GM19025 (cell line): ENCODE results near the gene STAT4.

ENCODE experiments used
- ATAC-seq: cut with Tn5 transposase; IDR thresholded peaks from one replicate; pipeline ENCODE4 v1.9.1; 2021; ENCODE audit warnings: mild to moderate bottlenecking, low read depth, moderate library complexity; ENCODE audit not compliant: unreplicated experiment

Gene STAT4

GRCh38 chr2:191100216-191100615 is 50.6 kb downstream of the STAT4 start:
- no peak for ATAC-seq

DNA sequence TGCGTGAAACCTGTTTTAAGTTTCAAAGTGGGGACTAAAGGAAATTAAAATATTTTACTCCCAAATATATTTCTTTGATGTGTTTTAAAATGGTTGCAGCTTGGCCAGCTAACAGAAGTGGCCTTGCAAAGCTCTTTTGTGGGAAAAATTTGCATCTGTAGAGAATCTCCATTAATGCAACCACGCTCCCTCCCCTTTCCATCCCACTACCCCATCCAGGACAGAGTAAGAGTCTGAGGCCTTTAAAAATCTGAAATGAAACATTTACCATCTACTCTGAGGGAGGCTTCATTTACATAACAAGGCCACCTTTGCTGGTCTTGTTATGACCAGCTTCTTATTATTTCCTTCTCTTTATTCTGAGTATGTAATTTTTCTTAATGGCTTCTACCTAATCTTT is 63.5 kb downstream of the STAT4 start:
- no peak for ATAC-seq

- no peak for ATAC-seq
These were observed 64.1 kb downstream of the STAT4 start for GRCh38 chr2:191086706-191087105.

DNA sequence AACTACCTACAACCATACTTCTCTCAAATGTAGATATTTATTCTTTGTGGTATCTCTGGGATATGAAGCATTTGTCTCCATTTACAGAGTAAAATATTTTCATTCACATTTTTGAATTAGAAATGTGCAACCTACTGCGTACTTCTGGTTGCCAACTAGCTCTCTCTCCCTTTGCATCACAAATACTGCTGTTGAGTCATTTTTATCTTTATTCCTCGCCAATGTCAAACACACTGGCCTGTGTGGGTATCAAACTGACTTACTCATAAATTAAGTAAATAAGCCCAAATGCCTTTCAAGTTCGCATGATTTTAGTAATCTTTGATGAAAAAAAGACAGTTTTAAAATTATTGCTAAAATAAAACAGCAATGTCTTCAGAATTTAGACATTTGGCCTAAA is 67.3 kb downstream of the STAT4 start:
- ATAC-seq: no peak

DNA sequence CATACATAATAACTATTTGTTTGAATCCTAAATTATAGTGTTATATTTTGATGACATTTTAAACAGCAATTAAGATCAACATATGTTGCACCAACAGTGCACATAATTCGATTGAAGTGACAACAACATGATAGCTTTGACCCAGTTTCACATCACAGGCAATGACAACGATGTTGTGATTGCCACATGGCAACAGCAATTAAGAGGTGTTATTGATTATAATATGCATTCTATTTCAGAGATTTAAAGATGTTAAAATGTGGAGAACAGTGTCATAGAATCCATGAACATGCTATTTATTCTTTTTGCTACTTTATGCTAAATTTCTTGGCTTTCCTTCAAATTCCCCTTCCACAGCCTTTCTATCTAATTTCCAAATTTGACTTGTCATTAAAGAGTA is 68.5 kb downstream of the STAT4 start:
- ATAC-seq: no peak

DNA sequence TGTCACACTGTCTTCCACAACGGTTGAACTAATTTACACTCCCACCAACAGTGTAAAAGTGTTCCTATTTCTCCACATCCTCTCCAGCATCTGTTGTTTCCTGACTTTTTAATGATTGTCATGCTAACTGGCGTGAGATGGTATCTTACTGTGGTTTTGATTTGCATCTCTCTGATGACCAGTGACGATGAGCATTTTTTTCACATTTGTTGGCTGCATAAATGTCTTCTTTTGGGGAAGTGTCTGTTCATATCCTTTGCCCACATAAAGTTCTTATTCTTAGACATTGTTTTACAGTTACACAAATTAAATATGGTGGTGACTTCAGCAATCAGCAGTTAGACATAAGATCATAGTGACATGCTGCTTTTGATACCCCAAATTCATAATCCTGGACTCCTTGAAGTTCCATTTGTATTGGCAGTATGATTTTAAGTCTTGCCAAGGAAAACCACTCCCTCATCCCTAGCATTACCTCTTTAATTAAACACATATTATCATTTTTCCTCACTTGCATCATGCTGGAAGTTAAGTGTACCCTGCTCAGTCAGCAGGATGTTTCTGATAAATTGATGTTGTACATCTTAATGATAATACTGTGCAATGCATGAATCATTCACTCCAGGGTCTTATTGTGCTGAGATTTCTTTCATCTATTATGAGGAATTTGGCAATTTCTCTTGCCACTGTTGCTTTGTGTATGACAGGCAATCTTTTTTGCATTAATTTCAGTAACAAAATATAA is 69.2 kb downstream of the STAT4 start:
- ATAC-seq: no peak

DNA sequence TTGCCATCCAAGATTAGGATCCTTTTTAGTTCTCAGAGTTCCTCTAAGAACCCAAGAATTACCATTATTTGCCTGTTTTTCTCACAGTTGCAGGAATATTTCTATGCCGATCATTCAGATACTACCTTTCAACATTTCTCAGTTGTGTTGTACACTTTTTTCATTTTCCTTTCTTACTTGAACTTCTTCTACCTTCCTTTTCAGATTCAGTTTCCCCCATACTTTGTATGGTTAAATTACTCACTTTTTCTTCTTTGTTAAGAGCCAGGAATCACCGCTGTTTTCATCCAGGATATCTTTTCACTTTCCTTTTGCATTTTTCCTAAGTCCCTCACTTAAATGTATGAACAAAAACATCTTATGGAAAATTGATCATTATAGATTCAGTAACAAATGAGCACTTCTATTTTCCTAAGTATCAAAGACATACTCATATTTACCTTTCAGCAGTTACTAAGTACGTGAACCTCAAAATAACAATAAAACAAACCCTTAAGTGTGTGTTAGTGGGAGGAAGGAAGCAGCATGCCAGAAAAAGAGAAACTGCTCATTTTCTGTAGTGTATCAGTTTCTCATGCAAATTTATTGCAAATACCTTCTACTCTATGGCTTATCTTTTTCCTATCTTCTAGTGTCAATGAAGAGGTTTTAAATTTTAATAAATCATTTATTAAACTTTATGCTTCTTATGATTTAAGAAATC is 72.5 kb downstream of the STAT4 start:
- ATAC-seq: no peak

- ATAC-seq: no peak
These were observed 80.5 kb downstream of the STAT4 start for GRCh38 chr2:191070276-191070675.

GRCh38 chr2:191069606-191070005 is 81.2 kb downstream of the STAT4 start:
- no peak for ATAC-seq

GRCh38 chr2:191066919-191067233 is 83.9 kb downstream of the STAT4 start:
- ATAC-seq: no peak

DNA sequence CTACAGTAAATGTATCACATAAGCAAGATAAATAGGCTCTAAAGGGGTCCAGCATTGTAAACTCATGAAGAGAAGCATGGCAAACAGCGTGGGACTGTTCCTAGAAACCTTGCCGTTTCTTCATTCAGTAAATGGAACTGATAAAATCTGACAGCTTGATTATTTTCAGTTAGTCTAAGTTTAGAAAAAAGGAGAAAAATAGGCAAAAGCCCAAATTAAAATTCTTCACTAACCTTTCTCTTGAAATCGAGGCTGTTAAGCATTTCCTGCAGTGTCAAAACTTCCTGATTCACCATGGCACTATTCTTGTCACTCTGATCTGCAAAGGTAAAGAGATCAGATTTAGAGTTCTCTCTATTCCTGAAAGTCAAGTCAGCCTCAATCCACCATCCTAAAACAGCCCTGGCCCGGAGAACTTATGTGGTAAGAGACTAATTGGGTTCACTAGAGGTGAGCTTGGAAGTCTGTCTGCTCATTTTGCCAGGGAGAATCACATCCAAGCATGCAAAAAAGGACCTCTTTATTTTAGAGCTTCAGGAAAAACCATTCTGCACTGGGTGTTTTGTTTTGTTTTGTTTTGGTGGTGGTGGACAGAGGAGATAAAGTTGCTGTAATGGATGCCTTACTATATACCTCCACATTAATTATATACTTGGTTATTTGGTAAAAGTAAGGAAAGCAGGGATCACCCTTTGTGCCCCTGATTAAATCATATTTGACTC is 84.4 kb downstream of the STAT4 start:
- no peak for ATAC-seq

- ATAC-seq: no peak
These were observed 85.0 kb downstream of the STAT4 start for GRCh38 chr2:191065785-191066184.

GRCh38 chr2:191064590-191064989 is 86.2 kb downstream of the STAT4 start:
- no peak for ATAC-seq

GRCh38 chr2:191063584-191063983 is 87.2 kb downstream of the STAT4 start:
- ATAC-seq: no peak

DNA sequence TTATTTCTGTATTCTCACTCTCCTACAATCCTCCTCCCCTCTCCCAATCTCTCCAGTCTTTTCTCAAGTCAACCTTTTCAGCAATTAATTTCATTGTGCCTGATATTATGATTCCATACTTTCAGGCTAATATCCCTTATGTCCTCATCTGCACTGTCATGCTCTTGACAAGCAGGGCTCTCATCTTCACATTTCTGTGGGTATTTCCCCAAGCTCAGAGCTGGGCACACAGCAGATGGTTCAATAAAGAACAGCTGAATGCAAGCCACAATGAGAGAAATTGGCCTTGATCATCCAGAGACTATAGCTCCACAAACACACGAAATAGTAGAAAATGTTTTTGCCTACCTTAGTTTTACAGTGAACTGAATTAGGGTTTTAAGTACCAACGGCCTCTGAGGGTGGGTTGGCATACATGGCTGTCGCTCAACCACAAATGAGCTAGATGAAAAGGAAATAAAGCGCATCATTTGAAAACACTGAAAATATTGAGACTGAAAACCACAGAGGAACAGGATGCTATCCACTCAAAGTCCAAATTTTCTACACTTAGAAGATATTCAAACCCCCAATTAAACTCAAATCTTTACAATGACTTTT is 89.3 kb downstream of the STAT4 start:
- no peak for ATAC-seq

DNA sequence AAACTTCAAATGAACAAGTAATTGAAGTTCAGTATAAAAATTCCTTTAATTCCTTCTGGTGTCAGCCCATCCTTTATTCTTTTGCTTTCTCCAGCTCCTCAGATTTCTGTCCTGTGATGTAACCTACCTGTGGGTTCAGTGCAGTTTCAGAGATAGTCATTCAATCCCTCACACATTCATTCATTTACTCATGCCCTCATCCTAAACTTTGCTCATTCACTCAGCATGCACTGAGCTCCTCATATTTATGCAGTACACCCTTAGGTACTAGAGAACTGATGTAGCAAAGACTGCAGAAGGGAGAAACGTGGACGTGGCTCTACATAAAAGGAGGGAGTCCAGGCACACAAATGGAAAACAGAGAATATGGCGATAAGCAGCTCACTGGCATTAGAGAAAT is 91.5 kb downstream of the STAT4 start:
- no peak for ATAC-seq

GRCh38 chr2:191056228-191056627 is 94.6 kb downstream of the STAT4 start:
- no peak for ATAC-seq

DNA sequence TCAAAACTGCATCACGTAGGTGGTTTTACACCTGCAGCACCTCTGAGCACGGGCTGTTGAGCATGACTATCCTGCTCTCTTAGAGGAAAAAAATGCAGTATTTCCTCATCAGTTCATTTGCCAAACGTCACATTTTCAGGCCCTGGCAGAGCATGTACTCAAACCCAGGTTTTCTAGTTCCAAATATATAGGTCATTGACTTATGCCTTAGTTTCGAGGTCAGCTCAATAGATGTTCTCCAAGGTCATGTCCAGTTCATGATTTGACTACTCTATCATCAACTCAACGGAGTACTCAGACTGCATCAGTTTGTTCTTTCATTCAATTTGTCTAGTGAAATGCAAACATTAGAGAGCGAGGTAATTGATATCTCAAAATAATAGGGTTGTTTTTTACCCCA is 97.5 kb downstream of the STAT4 start:
- no peak for ATAC-seq

GRCh38 chr2:191051825-191052778 is 98.7 kb downstream of the STAT4 start:
- ATAC-seq: no peak

- no peak for ATAC-seq
These were observed 99.6 kb downstream of the STAT4 start for GRCh38 chr2:191051177-191051576.
